Fibroblast of skin of right biceps (primary cell): ENCODE results near the gene DLG3.
A peak's percentile ranks its signal among the peaks of the same experiment; 100 is the strongest.

Source experiments
- DNase-seq: peaks from one replicate; pipeline ENCODE4 v3.0.0-alpha.2; 2013

DLG3 gene

GRCh38 chrX:70525733-70526132, 81.1 kb downstream of the DLG3 start:
- DNase-seq, result no peak

GRCh38 chrX:70527053-70527452, 82.4 kb downstream of the DLG3 start:
- no peak for DNase-seq

- DNase-seq, result no peak
Measured at GRCh38 chrX:70527610-70528345, 83.1 kb downstream of the DLG3 start.

GRCh38 chrX:70535198-70535597, 90.6 kb downstream of the DLG3 start:
- DNase-seq, result no peak

- DNase-seq, result no peak
Measured at GRCh38 chrX:70549429-70549828, 104.8 kb downstream of the DLG3 start.

GRCh38 chrX:70552130-70552704, 107.6 kb downstream of the DLG3 start:
- no peak for DNase-seq

- DNase-seq, result no peak
Measured at GRCh38 chrX:70553516-70553915, 108.9 kb downstream of the DLG3 start.

GRCh38 chrX:70554081-70554480, 109.4 kb downstream of the DLG3 start:
- DNase-seq, result peak; percentile 32

GRCh38 chrX:70554523-70554922, 109.9 kb downstream of the DLG3 start:
- peak; percentile 15 for DNase-seq

- no peak for DNase-seq
Measured at GRCh38 chrX:70554948-70555347, 110.3 kb downstream of the DLG3 start.
